Measurements from ENCODE around the gene CYB5R3.
"Not testable (repeated sequence)": the region's sequence is repeated elsewhere in the genome, so short reads cannot be mapped to it uniquely, and the experiment has no call there.

CYB5R3 gene

GRCh38 chr22:42570580-42570979 lies 78.6 kb downstream of the CYB5R3 start:
- H3K4me3 ChIP-seq (ENCODE audit: low read depth in 1 of 2, low read length in 2 of 2); H3K36me3 ChIP-seq (ENCODE audit: insufficient read depth, low read length): not testable (repeated sequence)

GRCh38 chr22:42567950-42568349 lies 81.2 kb downstream of the CYB5R3 start:
- H3K4me3 ChIP-seq (ENCODE audit: low read depth in 1 of 2, low read length in 2 of 2); H3K9me3 ChIP-seq (ENCODE audit: low read length): not testable (repeated sequence)

More at GRCh38 chr22:42570580-42570979, 78.6 kb downstream of the CYB5R3 start:
- H3K9me3 ChIP-seq (ENCODE audit: low read length); H3K4me1 ChIP-seq (ENCODE audit: insufficient read depth, low read length); H3K27ac ChIP-seq (ENCODE audit: low read depth, low read length); H3K9ac ChIP-seq (ENCODE audit: low read length); H3K27me3 ChIP-seq (ENCODE audit: control insufficient read depth in 1 of 2, insufficient read depth in 2 of 2, low read length in 2 of 2): not testable (repeated sequence)

More at GRCh38 chr22:42567950-42568349, 81.2 kb downstream of the CYB5R3 start:
- not testable (repeated sequence) for H3K4me1 ChIP-seq (ENCODE audit: insufficient read depth, low read length); H3K27me3 ChIP-seq (ENCODE audit: control insufficient read depth in 1 of 2, insufficient read depth in 2 of 2, low read length in 2 of 2); H3K36me3 ChIP-seq (ENCODE audit: insufficient read depth, low read length); H3K9ac ChIP-seq (ENCODE audit: low read length); H3K27ac ChIP-seq (ENCODE audit: low read depth, low read length)
